CD4-positive, alpha-beta T cell treated with Interleukin-10 for 1 hour (primary cell): ENCODE measurements around the gene ZBTB7C.

ENCODE experiments used
- DNase-seq: peaks from one replicate; pipeline ENCODE4 v3.0.0-alpha.2; 2020

Gene ZBTB7C

GRCh38 chr18:48028696-48029095, 380.5 kb downstream of the ZBTB7C start:
- no peak for DNase-seq

- no peak for DNase-seq
Measured at GRCh38 chr18:48028081-48028480, 381.1 kb downstream of the ZBTB7C start.

- DNase-seq = no peak
Measured at GRCh38 chr18:48027401-48027963, 381.7 kb downstream of the ZBTB7C start.

- DNase-seq = no peak
Measured at GRCh38 chr18:48026216-48026615, 383.0 kb downstream of the ZBTB7C start.

GRCh38 chr18:48024881-48025660, 384.1 kb downstream of the ZBTB7C start:
- no peak for DNase-seq

- no peak for DNase-seq
Measured at GRCh38 chr18:48024009-48024512, 385.1 kb downstream of the ZBTB7C start.

GRCh38 chr18:48023334-48024008, 385.7 kb downstream of the ZBTB7C start:
- DNase-seq = no peak

- peak; percentile 51 for DNase-seq
Measured at GRCh38 chr18:48022531-48023329, 386.5 kb downstream of the ZBTB7C start.

GRCh38 chr18:48022021-48022420, 387.2 kb downstream of the ZBTB7C start:
- no peak for DNase-seq

GRCh38 chr18:48021273-48021914, 387.8 kb downstream of the ZBTB7C start:
- DNase-seq = no peak

GRCh38 chr18:48020337-48021250, 388.6 kb downstream of the ZBTB7C start:
- no peak for DNase-seq

GRCh38 chr18:48019557-48020325, 389.4 kb downstream of the ZBTB7C start:
- DNase-seq = no peak

GRCh38 chr18:48018851-48019250, 390.3 kb downstream of the ZBTB7C start:
- no peak for DNase-seq

GRCh38 chr18:48017635-48018034, 391.5 kb downstream of the ZBTB7C start:
- no peak for DNase-seq

- no peak for DNase-seq
Measured at GRCh38 chr18:48013162-48013561, 396.0 kb downstream of the ZBTB7C start.

GRCh38 chr18:48011926-48012465, 397.2 kb downstream of the ZBTB7C start:
- no peak for DNase-seq

- no peak for DNase-seq
Measured at GRCh38 chr18:48010264-48010663, 398.9 kb downstream of the ZBTB7C start.

GRCh38 chr18:48009116-48009745, 400.0 kb downstream of the ZBTB7C start:
- DNase-seq = no peak

- peak; percentile 33 for DNase-seq
Measured at GRCh38 chr18:48007955-48008701, 401.1 kb downstream of the ZBTB7C start.
